DND-41 (cell line): ENCODE measurements around the gene HMG20A.

Source experiments
- CTCF ChIP-seq: IDR thresholded peaks from 2 replicates; pipeline ENCODE4 v1.5.1; 2012; ENCODE audit warnings: borderline replicate concordance, low read length, moderate library complexity, mild to moderate bottlenecking; ENCODE audit not compliant: poor library complexity, severe bottlenecking; ENCODE audit errors: extremely low read depth
- EZH2 ChIP-seq: IDR thresholded peaks from 3 replicates; pipeline ENCODE4 v1.6.1; 2012; ENCODE audit warnings: borderline replicate concordance, low read depth, mild to moderate bottlenecking, moderate library complexity, low read length, inconsistent platforms; ENCODE audit not compliant: severe bottlenecking

GRCh38 chr15:77413699-77414349, 6.9 kb upstream of the HMG20A start:
- TF ChIP-seq CTCF, result no peak
- no peak for TF ChIP-seq EZH2
